HK-2 (cell line): ENCODE measurements around the gene TOGARAM2.

ENCODE experiments used
- DNase-seq: peaks from one replicate; pipeline ENCODE4 v3.0.0-alpha.2; 2018; ENCODE audit not compliant: unreplicated experiment

Gene TOGARAM2

GRCh38 chr2:29053670-29054400 lies 72.7 kb downstream of the TOGARAM2 start:
- no peak for DNase-seq

- DNase-seq: no peak
These were observed 73.3 kb downstream of the TOGARAM2 start for GRCh38 chr2:29054430-29054829.

- no peak for DNase-seq
These were observed 74.5 kb downstream of the TOGARAM2 start for GRCh38 chr2:29055601-29056000.

DNA sequence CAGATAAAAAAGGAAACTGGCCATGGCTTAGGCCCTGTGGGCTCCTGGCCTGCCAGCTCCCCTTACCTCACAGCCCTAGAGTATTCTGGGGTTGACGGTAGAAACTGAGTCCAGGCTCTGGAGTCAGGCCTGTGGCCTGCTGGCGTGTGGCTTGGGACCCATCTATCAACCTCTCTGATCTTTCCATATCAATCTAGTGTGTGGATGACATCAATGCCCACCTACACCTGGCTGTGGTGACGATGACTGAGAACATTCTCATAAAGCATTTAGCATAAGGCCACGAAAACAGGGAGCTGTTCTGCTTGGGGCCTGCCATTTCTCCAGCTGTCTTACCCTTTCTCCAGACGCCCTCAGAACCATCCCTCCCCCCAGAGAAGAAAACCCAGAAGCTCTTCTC lies 75.4 kb downstream of the TOGARAM2 start:
- DNase-seq: no peak

DNA sequence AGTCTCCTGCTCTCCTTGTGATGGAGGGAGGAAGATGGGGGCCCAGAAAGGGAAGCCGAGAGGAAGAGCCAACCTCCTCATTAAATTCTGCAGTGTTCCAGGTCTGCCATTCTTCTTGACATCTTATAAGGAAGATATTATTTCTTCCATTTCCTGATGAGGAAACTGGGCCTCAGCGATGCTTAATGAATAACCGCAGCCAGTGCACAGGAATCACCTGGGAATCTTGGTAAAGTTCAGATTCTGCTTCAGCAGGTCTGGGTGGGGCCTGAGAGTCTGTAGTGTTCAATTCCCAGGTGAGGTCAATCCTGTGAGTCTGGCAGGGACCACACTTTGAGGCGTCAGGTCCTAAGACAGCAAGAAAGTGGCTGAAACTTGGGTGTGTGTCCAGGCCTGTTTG lies 75.9 kb downstream of the TOGARAM2 start:
- DNase-seq: no peak

DNA sequence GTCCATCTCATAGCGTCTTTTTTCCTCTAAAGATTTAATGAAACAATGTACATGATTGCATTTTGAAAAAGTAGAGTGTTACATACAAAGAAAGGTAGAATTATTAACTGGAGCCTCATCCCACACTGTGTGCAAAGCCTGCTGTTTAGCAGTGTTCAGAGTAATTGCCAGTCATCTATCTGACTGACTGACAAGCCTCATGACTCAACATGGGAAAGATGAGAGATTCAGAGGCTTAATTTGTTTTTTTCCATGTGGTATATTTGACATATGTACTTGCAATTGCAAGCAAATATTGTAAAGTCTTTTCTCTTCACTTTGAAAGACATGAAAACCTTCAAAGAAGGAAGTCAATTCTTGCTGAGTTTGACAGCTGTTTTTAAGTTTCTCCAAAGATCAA lies 78.5 kb downstream of the TOGARAM2 start:
- no peak for DNase-seq

DNA sequence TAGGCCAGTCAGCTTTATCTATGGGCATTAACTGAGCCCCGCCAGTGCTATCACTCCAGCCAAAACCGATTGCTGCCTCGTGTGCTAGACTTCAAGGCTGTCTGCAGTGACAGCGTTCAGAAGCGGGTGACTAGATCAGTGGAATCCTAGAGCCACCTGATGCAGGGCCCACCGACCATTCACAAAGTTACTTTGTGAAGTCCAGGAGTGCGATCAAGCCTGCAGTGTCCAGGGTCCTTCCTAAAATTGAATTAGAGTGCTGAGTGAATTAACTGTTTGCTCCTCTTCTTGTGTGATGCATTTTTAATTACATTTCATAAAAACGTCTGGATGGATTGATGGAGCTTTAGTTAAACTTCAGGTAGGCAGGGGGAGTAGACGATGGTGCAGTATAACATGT lies 79.3 kb downstream of the TOGARAM2 start:
- no peak for DNase-seq

- no peak for DNase-seq
These were observed 80.1 kb downstream of the TOGARAM2 start for GRCh38 chr2:29061176-29061575.

- no peak for DNase-seq
These were observed 80.5 kb downstream of the TOGARAM2 start for GRCh38 chr2:29061616-29062015.

DNA sequence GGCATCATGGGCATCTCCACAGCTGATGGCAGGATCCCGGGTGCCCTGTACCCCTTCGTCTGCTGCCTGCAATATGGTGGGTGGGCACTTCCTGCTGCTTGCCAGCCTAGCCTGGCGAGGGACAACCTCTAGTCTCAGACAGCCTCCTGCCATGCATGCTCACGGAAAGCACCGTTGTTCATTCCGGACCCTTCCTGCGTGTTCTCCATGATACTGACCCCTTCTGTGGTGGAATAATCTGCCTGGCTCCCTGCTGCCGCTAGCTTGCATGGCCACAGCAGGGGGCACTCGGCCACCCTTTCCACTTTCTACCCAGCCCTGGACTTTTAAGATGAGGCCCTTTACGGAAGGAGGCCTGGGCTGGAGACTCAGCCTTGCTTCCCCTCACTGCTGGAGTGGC lies 81.3 kb downstream of the TOGARAM2 start:
- no peak for DNase-seq

GRCh38 chr2:29063056-29063455 lies 82.0 kb downstream of the TOGARAM2 start:
- DNase-seq: no peak

DNA sequence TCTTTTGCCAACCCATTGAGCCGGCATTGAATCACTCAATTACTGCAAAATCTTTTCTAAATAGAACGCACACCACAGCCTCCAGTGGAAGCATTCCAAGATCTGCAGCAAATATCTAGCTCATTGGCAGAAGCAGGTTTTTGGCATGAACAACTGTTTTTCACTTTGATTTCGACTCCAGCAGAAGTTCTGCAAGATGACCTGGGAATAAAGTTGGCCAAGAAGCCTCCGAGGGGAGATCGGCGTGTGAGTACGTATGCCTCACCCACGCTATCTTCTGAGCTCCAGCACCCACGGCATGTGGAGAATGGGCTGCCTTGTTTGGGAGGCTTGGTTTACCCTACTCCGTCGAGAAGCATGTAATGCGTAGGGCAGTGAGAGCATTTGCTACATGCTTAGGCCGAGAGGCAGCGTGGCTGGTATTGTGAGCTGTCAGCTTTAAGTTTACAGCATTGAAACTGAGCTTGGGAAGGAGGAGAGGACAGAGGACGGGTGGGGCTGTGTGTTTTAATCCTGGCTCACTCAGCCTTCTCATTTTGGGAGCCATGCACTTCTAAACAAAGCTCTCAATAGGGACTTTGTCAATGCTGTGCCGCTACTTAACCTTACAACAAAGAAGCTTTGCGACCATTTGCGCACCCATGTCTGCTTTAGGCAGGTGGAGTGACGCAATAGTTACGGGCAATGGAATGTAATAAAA lies 82.7 kb downstream of the TOGARAM2 start:
- DNase-seq: no peak

GRCh38 chr2:29064346-29064715 lies 83.2 kb downstream of the TOGARAM2 start:
- no peak for DNase-seq

- no peak for DNase-seq
These were observed 83.6 kb downstream of the TOGARAM2 start for GRCh38 chr2:29064746-29065067.

DNA sequence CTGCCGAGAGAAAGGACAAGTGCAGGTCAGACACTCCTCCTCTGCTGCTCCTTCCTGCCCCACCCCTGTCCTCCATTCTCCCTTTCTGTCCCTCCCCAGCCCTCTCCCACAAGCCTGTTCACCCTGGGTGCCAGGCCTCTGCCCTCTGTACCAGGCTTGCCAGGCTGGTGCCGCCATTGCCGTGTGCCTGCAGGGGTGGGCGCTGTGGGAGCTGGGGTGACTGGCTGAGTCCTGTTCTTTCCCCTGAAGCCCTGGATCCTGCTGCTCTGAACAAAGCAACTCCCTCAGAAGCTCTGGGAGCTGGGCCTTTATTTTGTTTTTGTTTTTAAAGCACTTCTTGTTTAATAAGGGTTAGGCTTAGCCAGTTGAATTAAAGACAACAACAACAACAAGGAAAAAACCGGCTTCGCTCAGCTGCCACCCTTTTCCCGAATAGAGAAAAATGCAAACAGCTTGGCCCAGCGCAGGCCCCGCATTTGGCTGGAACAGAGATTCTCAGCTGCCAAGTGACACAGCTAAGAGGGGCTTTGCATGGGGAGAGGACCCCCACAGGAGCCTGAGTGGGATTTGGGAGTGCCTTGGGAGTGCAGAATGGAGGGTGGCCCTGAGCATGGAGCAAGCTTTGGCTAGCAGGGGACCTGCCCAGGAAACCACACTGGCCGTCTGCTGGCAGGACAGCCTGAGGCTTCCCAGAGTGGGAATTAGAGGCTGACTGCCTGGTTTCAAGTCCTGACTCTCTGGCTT lies 84.1 kb downstream of the TOGARAM2 start:
- no peak for DNase-seq

DNA sequence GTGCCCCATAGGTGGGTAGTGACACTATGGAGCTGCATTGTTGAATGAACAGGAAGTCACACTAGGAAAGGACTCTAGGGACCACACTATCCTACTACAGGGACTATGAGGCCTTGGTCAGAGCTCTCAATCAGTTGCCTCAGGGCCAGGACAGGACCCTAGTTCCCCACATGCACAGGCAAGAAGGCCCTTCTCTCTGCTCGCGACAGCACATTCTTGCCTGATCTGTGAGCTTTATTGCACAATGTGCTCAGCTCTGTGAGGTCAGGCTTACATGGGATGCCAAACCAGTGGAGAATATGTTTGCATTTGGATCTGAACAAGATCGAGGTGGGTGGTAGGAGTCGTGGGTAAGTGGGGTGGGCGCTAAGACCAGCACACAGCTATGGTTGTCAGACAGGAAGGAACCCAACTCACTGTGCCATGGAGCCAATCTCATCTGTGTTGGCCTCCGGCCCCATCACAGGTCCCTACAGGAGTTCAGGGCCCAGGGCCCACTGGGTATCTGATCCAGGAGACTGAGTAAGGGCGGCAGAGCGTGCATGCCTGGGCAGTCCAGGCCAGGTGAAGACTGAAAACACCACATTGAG lies 85.3 kb downstream of the TOGARAM2 start:
- no peak for DNase-seq

- DNase-seq: no peak
These were observed 86.0 kb downstream of the TOGARAM2 start for GRCh38 chr2:29066997-29067605.

GRCh38 chr2:29068513-29068912 lies 87.4 kb downstream of the TOGARAM2 start:
- DNase-seq: no peak

DNA sequence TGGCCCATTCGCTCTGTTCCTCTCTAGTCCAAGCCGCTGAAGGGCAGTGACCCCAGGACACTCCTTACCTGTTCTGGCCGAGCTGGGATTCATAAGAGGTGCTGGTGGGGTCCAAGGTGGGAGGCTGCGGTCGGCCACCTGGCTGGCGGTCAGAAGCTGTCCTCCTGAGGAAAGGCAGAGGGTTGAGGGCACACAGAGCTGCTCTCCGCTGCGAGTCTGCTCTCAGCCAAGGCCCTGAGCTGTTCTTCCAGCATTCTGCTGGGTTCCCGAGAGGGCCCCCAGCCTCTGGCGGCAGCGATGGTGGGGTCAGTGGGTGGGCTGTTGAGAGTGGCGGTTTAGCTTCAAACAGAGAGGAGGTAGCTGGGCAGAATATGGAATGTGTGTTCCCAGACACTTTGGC lies 89.4 kb downstream of the TOGARAM2 start:
- no peak for DNase-seq

DNA sequence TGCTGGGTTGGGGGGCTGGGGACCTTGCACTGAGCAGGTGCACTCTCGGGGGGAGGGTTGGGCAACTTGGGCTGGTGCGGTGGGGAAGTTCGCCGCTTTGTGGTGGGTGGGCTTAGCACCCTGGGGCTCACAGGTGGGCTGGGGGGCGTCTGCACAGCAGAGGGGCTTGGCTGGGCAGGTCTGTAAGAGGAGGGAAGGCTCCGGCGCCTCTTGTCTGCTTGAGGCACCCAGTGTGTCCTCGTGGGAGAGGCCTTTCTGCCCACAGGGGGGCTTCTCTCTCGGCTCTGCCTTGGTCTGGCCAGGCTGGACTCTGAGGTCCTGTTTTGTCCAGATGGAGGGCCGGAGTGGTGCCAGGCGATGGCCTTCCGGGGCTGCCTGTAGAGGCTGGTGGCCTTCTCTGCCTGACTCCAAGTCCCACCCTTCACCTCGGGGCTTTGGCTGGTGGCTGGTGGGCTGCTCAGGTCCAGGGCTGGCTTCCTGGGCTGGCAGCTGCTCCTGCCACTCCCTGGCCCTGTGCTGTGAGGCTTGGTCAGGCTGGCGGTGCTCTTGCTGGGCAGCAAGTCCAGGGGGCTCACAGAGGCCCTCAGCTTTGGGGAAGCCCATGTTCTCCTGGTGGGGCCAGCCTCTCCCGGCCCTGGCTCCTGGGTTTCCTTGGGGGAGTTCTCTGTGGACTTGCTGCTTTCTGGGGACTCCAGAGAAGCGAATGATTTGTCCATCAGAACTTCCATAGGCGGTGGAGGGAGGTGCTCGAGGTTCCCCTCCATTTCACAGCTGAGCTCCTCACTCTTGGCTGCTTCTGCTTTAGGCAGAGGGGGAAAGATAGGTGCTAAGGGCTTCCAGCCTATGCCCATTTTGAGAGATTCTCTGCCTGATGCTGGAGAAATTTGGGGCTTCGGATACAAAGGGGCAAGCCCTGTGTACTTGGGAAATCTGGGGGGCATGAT lies 90.2 kb downstream of the TOGARAM2 start:
- DNase-seq: no peak

GRCh38 chr2:29072251-29072650 lies 91.2 kb downstream of the TOGARAM2 start:
- DNase-seq: no peak
